Activated CD4-positive, CD25-positive, alpha-beta regulatory T cell (primary cell): ENCODE data around the gene MPRIP.
A peak's percentile ranks its signal among the peaks of the same experiment; 100 is the strongest.

Experiments
- DNase-seq, 4 experiments: peaks; one replicate each; lab custom pipeline; 2025; lab: John Stamatoyannopoulos, UW

MPRIP gene

DNA sequence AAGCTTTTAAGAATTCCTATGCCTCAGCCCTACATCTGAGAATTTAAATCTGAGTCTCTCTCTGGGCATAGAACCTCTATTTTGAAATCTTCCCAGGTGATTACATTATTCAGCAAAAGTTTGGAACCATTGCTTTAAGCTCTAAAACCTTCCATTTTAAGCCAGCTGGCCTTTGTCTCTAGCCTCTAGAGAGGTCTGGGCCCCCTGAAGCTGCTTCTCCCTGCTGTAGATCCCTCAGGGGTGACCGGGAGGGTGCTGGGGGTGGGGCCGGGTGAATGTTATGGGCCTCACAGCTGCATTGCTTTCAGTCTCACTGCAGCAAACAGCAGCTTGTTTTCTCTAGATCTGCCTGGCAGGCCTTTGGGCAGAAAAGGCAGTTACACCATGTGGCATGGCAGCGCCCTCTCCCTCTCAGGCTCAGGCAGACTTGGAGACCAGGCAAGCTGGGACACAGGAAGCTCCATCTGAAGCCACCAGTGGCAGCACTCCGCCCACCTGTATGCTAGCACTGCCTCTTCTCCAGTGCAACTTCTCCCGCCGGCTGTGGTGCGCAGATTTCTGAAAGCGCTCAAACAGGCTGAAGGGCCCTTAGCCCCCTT is 66.3 kb downstream of the MPRIP start:
- DNase-seq, result no peak

DNA sequence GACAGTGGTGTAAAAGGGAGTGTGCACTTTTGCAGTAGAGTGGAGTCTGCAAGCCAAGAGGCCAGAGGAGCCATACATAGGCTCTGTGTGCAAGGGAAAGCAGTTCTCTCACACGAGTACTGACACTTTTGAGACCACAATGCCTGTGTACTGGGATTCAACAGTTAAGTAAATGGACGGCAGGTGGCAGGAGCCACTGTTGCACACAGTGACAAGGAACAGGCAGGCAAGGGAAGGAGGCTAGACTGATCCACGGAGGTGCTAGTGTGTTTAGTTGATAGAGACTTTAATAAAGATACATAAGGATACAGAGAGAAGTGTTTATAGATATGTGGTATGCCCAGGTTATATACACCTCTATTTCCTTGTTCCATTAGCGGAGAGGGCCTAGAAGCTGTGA is 67.0 kb downstream of the MPRIP start:
- DNase-seq, result no peak

GRCh38 chr17:17109907-17110306 is 67.7 kb downstream of the MPRIP start:
- DNase-seq, result no peak

GRCh38 chr17:17110520-17110919 is 68.3 kb downstream of the MPRIP start:
- DNase-seq, result no peak

GRCh38 chr17:17111401-17112393 is 69.4 kb downstream of the MPRIP start:
- DNase-seq, result no peak

GRCh38 chr17:17112628-17113200 is 70.5 kb downstream of the MPRIP start:
- DNase-seq, result no peak

DNA sequence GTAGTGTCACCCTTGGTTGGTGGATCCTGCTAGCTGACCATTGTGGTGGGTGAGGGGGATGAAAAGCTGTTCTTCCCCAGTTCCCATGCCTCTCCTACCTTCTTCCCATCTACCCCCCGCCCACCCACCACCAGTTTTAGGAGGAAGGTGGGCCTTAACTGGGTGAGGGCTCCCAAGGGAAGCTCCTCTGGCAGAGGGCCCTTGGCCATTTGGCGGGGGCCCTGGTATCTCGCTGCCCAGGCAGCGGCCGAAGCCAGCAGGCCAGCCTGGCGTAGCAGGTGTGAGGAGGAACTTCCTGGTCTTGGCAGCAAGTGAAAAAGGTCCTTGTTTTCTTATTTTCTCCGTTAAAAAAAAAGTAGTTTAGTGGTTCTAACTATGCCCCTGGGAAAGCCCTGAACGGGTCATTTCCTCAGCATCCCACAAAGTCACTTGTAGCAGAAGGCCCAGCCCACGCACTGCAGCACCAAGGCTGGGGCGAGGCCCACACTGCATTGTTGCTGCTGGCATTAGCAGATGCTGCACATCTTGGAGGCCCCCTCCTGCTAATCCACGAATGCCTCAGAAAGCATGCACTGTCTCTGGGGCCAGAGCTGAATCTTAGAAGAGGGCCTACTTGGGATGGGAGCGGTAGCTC is 72.5 kb downstream of the MPRIP start:
- DNase-seq, result no peak

DNA sequence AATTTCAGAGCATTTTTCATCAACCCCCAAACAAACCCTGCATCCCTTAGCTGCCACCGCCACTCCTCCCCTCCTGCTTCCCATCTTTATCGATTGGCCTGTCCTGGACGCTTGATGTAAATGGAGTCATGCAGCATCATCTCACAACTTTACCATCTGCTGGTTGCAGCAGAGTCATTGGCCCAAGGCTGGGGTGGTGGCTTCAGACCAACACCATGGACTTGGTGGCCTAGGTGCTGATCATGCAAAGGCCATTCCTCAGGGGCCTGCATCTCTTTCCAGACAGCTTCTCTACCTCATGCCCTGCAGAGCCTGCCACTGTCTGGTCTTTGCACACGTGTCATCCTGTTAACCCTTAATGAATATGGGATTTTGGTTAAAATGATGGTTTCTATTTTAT is 73.4 kb downstream of the MPRIP start:
- DNase-seq, result no peak

- no peak for DNase-seq
Observed at GRCh38 chr17:17116406-17116805, 74.1 kb downstream of the MPRIP start.

GRCh38 chr17:17117923-17118322 is 75.7 kb downstream of the MPRIP start:
- no peak for DNase-seq

DNA sequence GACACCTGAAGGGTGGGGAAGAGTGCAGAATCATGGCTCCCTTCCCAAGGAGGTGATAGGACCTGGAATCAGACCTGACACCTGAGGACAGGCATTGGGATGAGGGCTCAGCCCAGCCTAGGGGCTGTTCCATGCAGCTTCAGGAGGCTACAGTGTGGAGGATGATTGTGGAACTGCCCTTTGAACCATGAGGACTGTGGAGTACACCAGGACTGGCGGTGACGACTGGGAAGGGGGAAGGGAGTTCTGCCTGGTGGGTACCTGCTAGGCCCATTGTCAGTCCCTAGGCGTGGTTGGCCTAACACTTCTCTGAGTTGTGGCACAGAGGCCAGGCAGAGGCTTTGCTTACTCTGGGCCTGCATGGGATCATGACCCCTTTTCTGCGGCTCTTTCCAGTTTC is 76.1 kb downstream of the MPRIP start:
- no peak for DNase-seq

DNA sequence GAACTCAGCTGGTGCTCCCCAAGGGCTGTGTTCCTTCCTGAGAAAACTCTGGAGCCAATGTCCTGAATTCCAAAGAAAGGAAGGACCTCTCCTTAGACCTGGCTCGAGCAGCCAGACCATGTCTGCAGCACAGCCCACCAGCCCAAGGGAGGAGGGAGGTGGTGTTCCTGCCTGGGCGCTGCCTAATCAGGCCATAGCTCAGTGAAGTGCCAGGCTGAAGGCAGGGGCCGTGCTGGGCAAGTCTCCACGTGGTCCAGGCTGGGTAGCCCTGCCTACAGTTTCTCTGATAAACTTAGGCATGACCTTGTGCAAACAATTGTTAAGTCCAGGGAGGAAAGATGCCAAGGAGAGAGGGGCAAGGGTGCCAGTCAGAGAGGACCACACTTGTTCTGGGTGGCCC is 76.8 kb downstream of the MPRIP start:
- DNase-seq, result no peak

DNA sequence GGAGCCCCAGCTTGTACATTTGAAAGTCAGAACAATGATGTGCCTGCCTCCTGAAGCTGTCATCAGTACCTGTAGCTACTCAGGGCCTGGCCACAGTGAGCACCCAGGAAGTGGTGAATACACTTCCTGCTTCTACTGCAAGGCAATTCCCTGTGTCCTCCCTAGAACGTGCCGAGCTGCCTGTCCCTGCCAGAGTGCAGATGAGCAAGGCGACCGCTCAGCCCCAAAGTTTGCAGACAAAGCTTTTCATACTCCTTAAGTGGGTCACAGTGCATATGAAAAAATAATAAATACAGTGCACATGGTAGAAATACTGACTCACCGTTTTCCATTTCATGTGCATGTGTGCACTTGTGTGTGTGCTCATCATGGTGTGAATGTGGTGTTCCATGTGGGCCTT is 77.3 kb downstream of the MPRIP start:
- DNase-seq, result peak in 1 of 4 experiments; percentile 28

DNA sequence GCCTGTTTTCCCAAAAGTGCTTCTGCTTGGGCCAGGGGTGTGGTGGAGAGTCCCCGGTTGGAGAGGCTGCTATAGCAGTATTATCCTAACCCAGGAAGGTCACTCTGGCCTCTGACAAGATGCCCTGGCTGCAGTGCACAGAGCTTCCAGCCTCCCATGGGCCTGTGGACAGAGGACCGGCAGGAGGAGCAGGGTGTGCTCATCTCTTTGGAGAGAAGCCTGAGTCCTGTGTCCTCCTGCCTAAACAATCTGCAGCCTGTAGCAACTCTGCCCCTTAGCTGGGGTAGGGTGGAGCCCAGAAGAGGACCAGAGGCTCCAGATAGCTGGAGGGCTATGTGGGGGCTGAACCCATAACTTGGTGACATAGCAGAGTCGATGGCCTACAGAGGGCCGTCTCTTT is 78.0 kb downstream of the MPRIP start:
- DNase-seq, result no peak

- DNase-seq, result no peak
Observed at GRCh38 chr17:17120701-17121100, 78.4 kb downstream of the MPRIP start.

DNA sequence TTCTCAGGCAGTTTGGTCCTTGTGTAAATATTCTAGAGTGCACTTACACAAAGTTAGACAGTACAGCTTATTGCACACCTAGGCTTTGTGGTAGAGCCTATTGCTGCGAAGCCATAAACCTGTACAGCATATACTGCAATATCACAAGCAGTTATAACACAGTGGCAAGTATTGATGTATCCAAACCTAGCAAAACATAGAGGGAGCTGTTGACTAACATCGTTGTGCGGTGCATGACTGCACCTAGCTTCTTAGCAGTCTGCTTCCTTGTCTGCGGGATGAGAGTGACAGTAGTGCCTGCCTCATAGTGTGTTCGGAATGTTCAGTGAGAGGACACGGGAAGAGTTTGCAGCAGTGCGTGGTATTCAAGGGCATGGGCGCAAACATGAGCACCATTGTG is 78.9 kb downstream of the MPRIP start:
- DNase-seq, result no peak

DNA sequence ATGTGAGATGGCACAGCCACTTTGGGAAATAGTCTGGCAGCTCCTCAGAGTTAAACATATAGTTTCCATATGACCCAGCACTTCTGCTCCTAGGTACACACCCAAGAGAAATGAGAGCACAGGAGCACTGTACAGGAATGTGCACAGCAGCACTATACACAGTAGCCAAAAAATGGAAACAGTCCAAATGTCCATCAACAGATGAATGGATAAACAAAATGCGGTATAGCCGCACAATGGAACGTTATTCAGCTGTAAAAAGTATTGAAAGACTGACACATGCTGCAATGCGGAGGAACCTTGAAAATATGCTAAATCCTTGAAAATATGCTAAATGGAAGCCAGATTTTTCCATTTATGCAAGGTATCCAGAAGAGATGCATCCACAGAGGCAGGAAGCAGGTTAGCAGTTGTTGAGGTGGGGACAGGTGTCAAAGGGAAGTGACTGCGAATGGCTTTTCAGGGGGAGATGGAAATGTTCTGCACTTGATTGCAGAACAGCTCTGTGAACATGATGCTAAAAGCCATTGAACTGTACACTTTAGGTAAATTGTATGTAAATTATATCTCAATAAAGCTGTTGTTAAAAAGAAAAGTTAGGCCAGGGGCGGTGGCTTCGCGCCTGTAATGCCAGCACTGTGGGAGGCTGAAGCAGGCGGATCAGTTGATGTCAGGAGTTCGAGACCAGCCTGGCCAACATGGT is 80.7 kb downstream of the MPRIP start:
- DNase-seq, result no peak

DNA sequence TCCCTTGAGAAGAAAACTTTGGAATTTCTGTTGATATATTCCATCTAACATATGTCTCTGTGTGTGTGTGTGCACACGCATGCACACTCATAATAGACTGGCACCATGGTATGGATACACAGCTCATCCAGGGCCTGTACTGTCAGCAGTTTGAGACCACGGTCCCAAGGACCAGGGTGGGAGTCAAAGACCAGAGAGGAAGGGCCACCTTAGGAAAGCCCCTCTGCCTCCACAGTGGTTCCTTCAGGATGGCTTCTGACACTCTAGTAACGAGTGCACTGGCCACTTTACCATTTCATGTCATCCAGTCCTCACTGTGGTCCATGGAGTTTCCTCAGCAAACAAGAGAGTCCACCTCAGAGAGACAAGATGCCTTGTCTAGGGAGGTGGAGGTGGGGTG is 82.1 kb downstream of the MPRIP start:
- no peak for DNase-seq

DNA sequence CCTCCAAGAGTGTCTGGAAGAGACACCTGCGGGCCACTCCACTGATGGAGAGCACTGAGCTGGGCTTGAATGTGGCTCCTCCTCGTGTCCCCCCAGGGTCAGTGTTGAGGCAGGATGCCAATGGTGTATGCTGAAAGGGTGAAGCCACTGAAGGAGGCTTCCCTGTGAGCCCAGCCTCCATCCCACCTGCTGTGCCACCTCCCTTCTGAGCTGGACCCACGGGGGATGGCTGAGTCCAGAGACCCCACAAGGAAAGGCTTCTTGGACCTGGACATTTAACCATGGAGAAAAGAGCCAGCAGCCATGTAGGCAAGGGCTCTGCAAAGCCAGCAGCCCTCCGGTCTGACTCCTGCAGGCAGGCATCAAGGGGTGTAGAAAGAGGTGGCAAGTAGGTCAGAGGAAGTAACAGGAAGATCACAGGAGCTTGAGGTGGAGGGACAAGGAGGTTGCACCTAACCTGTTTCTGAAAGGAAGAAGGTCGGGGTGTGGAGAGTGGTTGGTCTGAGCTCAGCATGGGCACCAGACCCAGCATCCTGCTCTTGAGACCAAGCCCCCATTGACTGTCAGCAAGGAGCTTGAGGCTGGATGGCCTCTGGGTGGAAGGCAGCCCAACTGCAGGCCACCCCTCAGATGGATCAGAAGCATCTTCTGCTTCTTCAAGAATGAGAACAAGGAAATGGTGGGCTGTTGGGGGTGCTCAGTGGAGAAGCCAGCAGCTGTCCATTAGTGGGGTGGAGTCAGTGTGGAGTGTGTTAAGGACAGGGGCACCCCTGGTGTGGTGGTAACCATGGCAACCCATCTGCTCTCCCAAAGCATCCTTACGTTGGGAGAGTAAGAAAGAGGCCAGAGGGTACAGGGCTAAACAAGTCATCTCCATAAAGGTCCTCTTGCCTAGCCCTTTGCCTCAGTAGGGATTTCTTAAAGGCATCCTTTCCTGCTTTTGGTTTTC is 83.2 kb downstream of the MPRIP start:
- DNase-seq, result no peak

DNA sequence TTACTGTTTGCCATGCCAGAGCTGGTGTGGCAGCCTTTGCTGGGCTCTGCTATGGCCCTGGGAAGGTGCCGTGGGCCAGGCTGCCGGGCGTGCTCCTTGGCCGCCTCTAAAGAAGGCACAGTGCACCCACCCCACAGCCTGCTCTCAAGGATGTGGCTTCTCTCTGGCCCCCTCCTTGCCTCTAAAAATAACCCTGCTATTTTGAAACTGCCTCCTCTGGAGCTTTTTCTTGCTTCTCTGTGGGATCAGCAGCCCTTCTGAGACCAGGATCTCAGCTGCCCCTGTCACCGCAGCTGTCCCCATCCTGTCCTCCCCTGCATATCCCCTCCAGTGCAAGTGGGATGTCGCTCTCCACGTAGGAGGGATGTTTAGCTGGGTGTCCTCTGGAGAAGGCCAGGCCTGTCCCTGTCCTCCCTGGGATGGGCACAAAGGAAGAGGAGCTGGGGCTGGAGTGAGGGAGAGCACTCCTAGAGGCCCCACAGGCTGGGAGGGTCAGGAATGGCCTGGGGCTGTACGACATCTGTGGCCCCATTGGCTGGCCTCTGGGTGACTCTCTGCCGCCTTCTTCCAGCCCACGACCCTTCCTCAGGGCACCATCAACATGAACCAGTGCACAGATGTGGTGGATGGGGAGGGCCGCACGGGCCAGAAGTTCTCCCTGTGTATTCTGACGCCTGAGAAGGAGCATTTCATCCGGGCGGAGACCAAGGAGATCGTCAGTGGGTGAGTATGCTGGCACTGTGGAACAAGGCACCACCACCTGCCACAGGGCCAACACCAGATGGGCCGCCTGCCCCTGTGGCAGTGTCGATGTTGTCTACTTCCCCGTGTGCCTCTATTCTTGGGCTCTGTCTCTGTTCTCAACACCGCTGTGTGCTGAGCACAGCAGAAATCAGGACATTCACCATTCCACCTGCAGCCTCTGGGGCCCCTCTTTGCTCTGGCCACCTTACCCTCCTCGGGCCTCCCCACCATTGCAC is 84.2 kb downstream of the MPRIP start:
- no peak for DNase-seq
